ENCODE measurements around the gene TMED8.

GRCh38 chr14:77324816-77325745, 51.8 kb downstream of the TMED8 start:
- TF ChIP-seq TCF7 (CRISPR knock-in tag; IDR thresholded peaks at IDR 0.05; ENCODE audit: low read depth): no peak
- TF ChIP-seq E2F1 (CRISPR knock-in tag; IDR thresholded peaks at IDR 0.05): no peak
- no peak for TF ChIP-seq CTCF (IDR thresholded peaks at IDR 0.05)
- no peak for TF ChIP-seq ZNF219 (CRISPR knock-in tag; IDR thresholded peaks at IDR 0.05; ENCODE audit: borderline replicate concordance)
- TF ChIP-seq ZNF423 (CRISPR knock-in tag; IDR thresholded peaks at IDR 0.05): no peak
- TF ChIP-seq MAX (CRISPR knock-in tag; IDR thresholded peaks at IDR 0.05): no peak
- no peak for TF ChIP-seq TP53 (CRISPR knock-in tag; IDR thresholded peaks at IDR 0.05)
- TF ChIP-seq NR3C1 (CRISPR knock-in tag; conservative IDR thresholded peaks at IDR 0.05; ENCODE audit: low read depth): no peak
- TF ChIP-seq GABPB1 (CRISPR knock-in tag; IDR thresholded peaks at IDR 0.05): no peak

Measured in WTC11 (cell line).